ENCODE results near the gene IPO13. TPM values are rescaled to one million over a fixed set of nuclear protein-coding genes. Genes with fewer than 3 reads are reported as not detected.

The IPO13 gene
- total RNA-seq, 1 donor from 2014 or later = 24.8 TPM

GRCh38 chr1:43982808-43983207 is 36.1 kb downstream of the IPO13 start:
- DNase-seq (no peak), ATAC-seq (ENCODE audit: low read depth) (no peak)
- ChIA-PET POLR2A (no interaction called here), CTCF (no interaction called here)
- no peak overlapping the region for H3K4me3 Mint-ChIP-seq
- no peak for TF ChIP-seq CTCF (IDR thresholded peaks at IDR 0.05)
- no peak overlapping the region for H3K27ac Mint-ChIP-seq
- peaks cover 20% of the 10 kb centered on the region for H3K4me1 Mint-ChIP-seq
- H3K9me3 Mint-ChIP-seq = no peaks in the 10 kb centered on the region
- intact Hi-C loops (cut with micrococcal nuclease) = loop anchor here (1.0 kb wide), 1 partner anchor 8 kb away; the partner anchor contains the start of gene CCDC24
- no peaks in the 10 kb centered on the region for H3K27me3 Mint-ChIP-seq
- peaks cover 4% of the 10 kb centered on the region for H3K36me3 Mint-ChIP-seq (ENCODE audit: low read depth)

- Mint-ChIP-seq H3K36me3 (ENCODE audit: low read depth) (no peaks in the 10 kb centered on the region), H3K27ac (no peak overlapping the region), H3K27me3 (no peaks in the 10 kb centered on the region), H3K9me3 (no peaks in the 10 kb centered on the region), H3K4me3 (no peak overlapping the region), H3K4me1 (peaks cover 14% of the 10 kb centered on the region)
- ChIA-PET POLR2A (no interaction called here), CTCF (no interaction called here)
- intact Hi-C loops (cut with micrococcal nuclease) = loop anchor here (1.0 kb wide), 1 partner anchor 8 kb away; the partner anchor contains the start of gene CCDC24
- DNase-seq (no peak), ATAC-seq (ENCODE audit: low read depth) (no peak)
- no peak for TF ChIP-seq CTCF (IDR thresholded peaks at IDR 0.05)
Observed at GRCh38 chr1:43983253-43983899, 36.6 kb downstream of the IPO13 start.

GRCh38 chr1:43984855-43985254 is 38.1 kb downstream of the IPO13 start:
- POLR2A ChIA-PET = no interaction called here
- intact Hi-C loops (cut with micrococcal nuclease) = no loop called here
- Mint-ChIP-seq H3K27me3 (no peaks in the 10 kb centered on the region), H3K9me3 (no peaks in the 10 kb centered on the region), H3K27ac (no peak overlapping the region), H3K4me1 (peaks cover 7% of the 10 kb centered on the region), H3K4me3 (no peak overlapping the region), H3K36me3 (ENCODE audit: low read depth) (no peaks in the 10 kb centered on the region)
- CTCF ChIA-PET = no interaction called here
- ATAC-seq (ENCODE audit: low read depth) (no peak), DNase-seq (no peak)
- no peak for TF ChIP-seq CTCF (IDR thresholded peaks at IDR 0.05)

- no peak for TF ChIP-seq CTCF (IDR thresholded peaks at IDR 0.05)
Observed at GRCh38 chr1:43985984-43986595, 39.3 kb downstream of the IPO13 start.

GRCh38 chr1:43986712-43987111 is 40.0 kb downstream of the IPO13 start:
- ChIA-PET POLR2A (no interaction called here), CTCF (no interaction called here)
- peaks cover 2% of the 10 kb centered on the region for H3K36me3 Mint-ChIP-seq (ENCODE audit: low read depth)
- H3K27ac Mint-ChIP-seq = no peak overlapping the region
- H3K4me3 Mint-ChIP-seq = no peak overlapping the region
- intact Hi-C loops (cut with micrococcal nuclease) = no loop called here
- ATAC-seq (ENCODE audit: low read depth) (no peak), DNase-seq (no peak)
- no peak for TF ChIP-seq CTCF (IDR thresholded peaks at IDR 0.05)
- no peaks in the 10 kb centered on the region for H3K9me3 Mint-ChIP-seq
- H3K27me3 Mint-ChIP-seq = no peaks in the 10 kb centered on the region
- H3K4me1 Mint-ChIP-seq = peaks cover 7% of the 10 kb centered on the region

More at GRCh38 chr1:43985984-43986595, 39.3 kb downstream of the IPO13 start:
- H3K4me1 Mint-ChIP-seq = peaks cover 3% of the 10 kb centered on the region
- intact Hi-C loops (cut with micrococcal nuclease) = no loop called here
- H3K27ac Mint-ChIP-seq = no peak overlapping the region
- H3K4me3 Mint-ChIP-seq = no peak overlapping the region
- no peaks in the 10 kb centered on the region for H3K36me3 Mint-ChIP-seq (ENCODE audit: low read depth)
- POLR2A ChIA-PET = no interaction called here
- DNase-seq (no peak), ATAC-seq (ENCODE audit: low read depth) (no peak)
- no peaks in the 10 kb centered on the region for H3K27me3 Mint-ChIP-seq
- no peaks in the 10 kb centered on the region for H3K9me3 Mint-ChIP-seq
- CTCF ChIA-PET = no interaction called here
